Stomach smooth muscle (tissue), 2 donors: ENCODE measurements around the gene ONECUT3.

ENCODE experiments used
- H3K27ac ChIP-seq: one replicate; pipeline ENCODE4 v1.7.0; 2013; ENCODE audit warnings: mild to moderate bottlenecking, low read length, inconsistent platforms
- H3K27me3 ChIP-seq, 2 donors: one replicate each; pipeline ENCODE4 v1.7.0; 2013; ENCODE audit warnings: low read length in 2 of 2; ENCODE audit not compliant: insufficient read depth in 2 of 2, control insufficient read depth in 1 of 2
- H3K36me3 ChIP-seq, 2 donors: one replicate each; pipeline ENCODE4 v1.7.0; 2013; ENCODE audit warnings: low read length in 2 of 2; ENCODE audit not compliant: control insufficient read depth in 2 of 2, insufficient read depth in 2 of 2
- H3K4me1 ChIP-seq: one replicate; pipeline ENCODE4 v1.7.0; 2013; ENCODE audit warnings: low read length; ENCODE audit not compliant: control insufficient read depth, insufficient read depth
- H3K4me3 ChIP-seq, 2 donors: one replicate each; pipeline ENCODE4 v1.7.0; 2013; ENCODE audit warnings: low read length in 2 of 2
- H3K9ac ChIP-seq, 2 donors: one replicate each; pipeline ENCODE4 v1.7.0; 2013; ENCODE audit warnings: low read length in 2 of 2, mild to moderate bottlenecking in 1 of 2
- H3K9me3 ChIP-seq, 2 donors: one replicate each; pipeline ENCODE4 v1.7.0; 2013; ENCODE audit warnings: low read length in 2 of 2; ENCODE audit not compliant: control insufficient read depth in 2 of 2
- donor health status: healthy.
- donor health status: Pancreatic carcinoma.

Gene ONECUT3

GRCh38 chr19:1811472-1811894 lies 58.2 kb downstream of the ONECUT3 start:
- no peak overlapping the region for H3K9ac ChIP-seq
- H3K4me3 ChIP-seq: peak overlapping the region; percentile 12 to 49
- no peaks in the 10 kb centered on the region for H3K9me3 ChIP-seq
- H3K4me1 ChIP-seq: peaks cover 11% of the 10 kb centered on the region
- H3K36me3 ChIP-seq: peaks cover 0 to 2% of the 10 kb centered on the region in 2 donors
- H3K27me3 ChIP-seq: no peaks in the 10 kb centered on the region
- no peak overlapping the region for H3K27ac ChIP-seq

DNA sequence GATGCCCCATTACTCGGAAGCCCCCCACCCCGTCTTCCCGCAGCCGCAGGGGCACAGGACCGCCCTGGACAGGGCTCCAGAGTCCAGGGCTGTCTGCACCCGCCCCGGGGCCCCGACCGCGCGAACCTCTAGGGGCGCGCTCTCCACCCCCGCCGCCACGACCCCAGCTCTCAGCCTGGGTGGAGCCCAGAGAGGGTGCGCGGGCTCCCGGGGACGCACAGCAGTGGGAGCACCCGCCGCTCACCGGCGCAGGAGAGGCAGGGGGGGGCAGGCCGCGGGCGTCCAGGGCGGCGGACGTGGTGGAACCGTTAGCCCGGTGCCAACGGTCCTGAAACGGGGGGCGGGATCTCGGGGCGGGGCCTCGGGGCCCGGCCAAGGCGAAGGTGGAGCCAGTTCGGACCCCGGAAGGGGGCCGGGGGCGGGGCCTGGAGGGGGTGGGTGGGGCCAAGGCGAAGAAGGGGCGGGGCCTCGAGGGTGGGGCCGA lies 58.7 kb downstream of the ONECUT3 start, which contains the start of gene ATP8B3:
ATP8B3 (minus strand) TSS at position 335 of the 484 bp plus-strand sequence. CDS start 540 bp downstream, outside the sequence.
- Histone ChIP-seq H3K27me3 (no peaks in the 10 kb centered on the region), H3K9ac (peak within 1 kb of the TSS; percentile 42 to 55), H3K4me1 (peaks cover 11% of the 10 kb centered on the region), H3K36me3 (peaks cover 5 to 6% of the 10 kb centered on the region in 2 donors), H3K9me3 (no peaks in the 10 kb centered on the region), H3K4me3 (peak within 1 kb of the TSS; percentile 72 to 82), H3K27ac (no peak within 1 kb of the TSS)

GRCh38 chr19:1812426-1813191 lies 59.3 kb downstream of the ONECUT3 start:
- H3K27ac ChIP-seq: no peak overlapping the region
- H3K36me3 ChIP-seq: peaks cover 6 to 11% of the 10 kb centered on the region in 2 donors
- H3K4me1 ChIP-seq: peaks cover 11% of the 10 kb centered on the region
- peak overlapping the region; percentile 42 to 55 for H3K9ac ChIP-seq
- H3K4me3 ChIP-seq: peak overlapping the region; percentile 72 to 82
- H3K9me3 ChIP-seq: no peaks in the 10 kb centered on the region
- no peaks in the 10 kb centered on the region for H3K27me3 ChIP-seq

GRCh38 chr19:1813192-1814182 lies 60.2 kb downstream of the ONECUT3 start:
- peak overlapping the region; percentile 42 to 55 for H3K9ac ChIP-seq

GRCh38 chr19:1814391-1814790 lies 61.1 kb downstream of the ONECUT3 start:
- Histone ChIP-seq H3K27ac (no peak overlapping the region), H3K4me3 (no peak overlapping the region), H3K4me1 (peaks cover 11% of the 10 kb centered on the region), H3K9ac (no peak overlapping the region), H3K36me3 (peaks cover 13 to 21% of the 10 kb centered on the region in 2 donors), H3K9me3 (no peaks in the 10 kb centered on the region), H3K27me3 (no peaks in the 10 kb centered on the region)

More at GRCh38 chr19:1813192-1814182, 60.2 kb downstream of the ONECUT3 start:
- Histone ChIP-seq H3K27ac (no peak overlapping the region), H3K9me3 (no peaks in the 10 kb centered on the region), H3K36me3 (peaks cover 12 to 20% of the 10 kb centered on the region in 2 donors), H3K27me3 (no peaks in the 10 kb centered on the region), H3K4me3 (peak overlapping the region; percentile 72 to 82), H3K4me1 (peaks cover 11% of the 10 kb centered on the region)

GRCh38 chr19:1814833-1815604 lies 61.7 kb downstream of the ONECUT3 start:
- Histone ChIP-seq H3K4me1 (peaks cover 11% of the 10 kb centered on the region), H3K4me3 (no peak overlapping the region), H3K9ac (no peak overlapping the region), H3K27ac (no peak overlapping the region), H3K9me3 (no peaks in the 10 kb centered on the region), H3K36me3 (peaks cover 13 to 27% of the 10 kb centered on the region in 2 donors), H3K27me3 (no peaks in the 10 kb centered on the region)

DNA sequence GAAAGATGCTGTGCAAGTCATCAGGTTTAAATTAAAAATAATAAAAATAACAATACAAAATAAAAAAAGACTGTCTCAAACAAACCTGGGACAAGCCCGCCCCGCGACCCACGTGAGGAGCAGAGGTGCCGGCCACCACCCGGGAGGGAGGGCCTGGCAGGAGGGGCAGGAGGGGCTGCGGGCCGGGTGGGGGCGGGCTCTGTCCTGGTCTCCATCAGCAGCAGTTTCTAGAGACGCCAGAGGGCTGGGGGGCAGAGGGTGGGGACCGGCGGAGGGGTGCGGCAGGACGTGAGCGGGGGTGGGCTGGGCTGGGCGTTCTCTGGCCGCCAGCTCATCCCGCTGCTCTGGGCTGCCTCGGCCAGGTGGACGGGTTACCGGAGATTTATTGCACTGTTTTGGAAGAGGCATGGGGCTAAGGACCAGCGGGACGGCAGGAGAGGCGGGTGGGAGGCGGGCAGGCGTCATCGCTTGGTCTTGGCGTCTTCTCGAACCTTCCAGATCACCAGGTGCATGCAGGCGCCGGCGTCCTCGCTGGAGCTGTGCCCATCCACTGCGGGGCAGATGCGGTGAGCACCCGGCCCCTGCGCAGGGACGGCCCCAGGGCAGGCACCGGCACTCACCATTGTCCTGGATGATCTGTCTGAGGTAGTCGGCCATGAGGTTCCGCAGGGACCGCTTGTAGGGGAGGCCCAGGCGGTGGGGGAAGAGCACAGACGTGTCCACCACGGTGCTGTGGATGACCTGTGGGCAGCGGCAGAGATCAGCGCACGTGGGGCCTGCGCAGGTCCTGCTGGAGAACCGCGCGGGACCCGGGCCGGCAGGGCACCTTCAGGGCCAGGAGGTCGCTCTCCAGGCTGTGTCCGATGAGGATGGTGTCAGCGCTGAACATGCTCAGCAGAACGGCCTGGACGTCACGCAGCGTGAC lies 62.6 kb downstream of the ONECUT3 start:
- Histone ChIP-seq H3K36me3 (peaks cover 16 to 29% of the 10 kb centered on the region in 2 donors), H3K4me1 (peaks cover 11% of the 10 kb centered on the region), H3K4me3 (no peak overlapping the region), H3K9ac (no peak overlapping the region), H3K27me3 (no peaks in the 10 kb centered on the region), H3K9me3 (no peaks in the 10 kb centered on the region), H3K27ac (no peak overlapping the region)

GRCh38 chr19:1816530-1817298 lies 63.4 kb downstream of the ONECUT3 start:
- Histone ChIP-seq H3K27ac (no peak overlapping the region), H3K4me3 (no peak overlapping the region), H3K9ac (no peak overlapping the region), H3K27me3 (no peaks in the 10 kb centered on the region), H3K4me1 (peaks cover 11% of the 10 kb centered on the region), H3K36me3 (peaks cover 20 to 33% of the 10 kb centered on the region in 2 donors), H3K9me3 (no peaks in the 10 kb centered on the region)
